GM18502 (cell line): ENCODE data around the gene P2RY14.

ENCODE experiments used
- ATAC-seq: cut with Tn5 transposase; IDR thresholded peaks from one replicate; pipeline ENCODE4 v1.9.1; 2021; ENCODE audit warnings: mild to moderate bottlenecking; ENCODE audit not compliant: unreplicated experiment, poor library complexity

The P2RY14 gene

GRCh38 chr3:151278230-151278629, at the start of gene P2RY14:
TSS of gene P2RY14 (minus strand) at chr3:151278542. CDS start at chr3:151214316, 64,226 bp downstream.
- peak; percentile 28 for ATAC-seq

GRCh38 chr3:151327571-151328198, 49.3 kb upstream of the P2RY14 start:
- ATAC-seq, result no peak

- no peak for ATAC-seq
Measured at GRCh38 chr3:151322511-151322910, 44.2 kb upstream of the P2RY14 start.

- no peak for ATAC-seq
Measured at GRCh38 chr3:151321526-151321925, 43.2 kb upstream of the P2RY14 start.

GRCh38 chr3:151320131-151320530, 41.8 kb upstream of the P2RY14 start:
- no peak for ATAC-seq

- no peak for ATAC-seq
Measured at GRCh38 chr3:151319628-151320027, 41.3 kb upstream of the P2RY14 start.

GRCh38 chr3:151318991-151319390, 40.6 kb upstream of the P2RY14 start:
- no peak for ATAC-seq

GRCh38 chr3:151318313-151318712, 40.0 kb upstream of the P2RY14 start:
- no peak for ATAC-seq

- ATAC-seq, result peak; percentile 76
Measured at GRCh38 chr3:151316267-151316991, 38.1 kb upstream of the P2RY14 start, which contains the start of gene GPR87. TSS of gene GPR87 (minus strand) at chr3:151316820. CDS start at chr3:151300100, 16,720 bp downstream.

- no peak for ATAC-seq
Measured at GRCh38 chr3:151315846-151316245, 37.5 kb upstream of the P2RY14 start.

- no peak for ATAC-seq
Measured at GRCh38 chr3:151315136-151315535, 36.8 kb upstream of the P2RY14 start.

GRCh38 chr3:151314593-151314992, 36.3 kb upstream of the P2RY14 start:
- no peak for ATAC-seq

- no peak for ATAC-seq
Measured at GRCh38 chr3:151314137-151314536, 35.8 kb upstream of the P2RY14 start.

- ATAC-seq, result no peak
Measured at GRCh38 chr3:151312972-151313371, 34.6 kb upstream of the P2RY14 start.

GRCh38 chr3:151309566-151309965, 31.2 kb upstream of the P2RY14 start:
- ATAC-seq, result no peak

- ATAC-seq, result no peak
Measured at GRCh38 chr3:151307583-151308488, 29.5 kb upstream of the P2RY14 start.

GRCh38 chr3:151307131-151307530, 28.8 kb upstream of the P2RY14 start:
- ATAC-seq, result no peak

- no peak for ATAC-seq
Measured at GRCh38 chr3:151306168-151306810, 27.9 kb upstream of the P2RY14 start.

- no peak for ATAC-seq
Measured at GRCh38 chr3:151305775-151306151, 27.4 kb upstream of the P2RY14 start.

GRCh38 chr3:151305060-151305774, 26.9 kb upstream of the P2RY14 start:
- ATAC-seq, result no peak
